GM18502 (cell line): ENCODE measurements around the gene S100A4.
A peak's percentile ranks its signal among the peaks of the same experiment; 100 is the strongest.
"Not testable (repeated sequence)": the region's sequence is repeated elsewhere in the genome, so short reads cannot be mapped to it uniquely, and the experiment has no call there.

Experiments
- ATAC-seq: cut with Tn5 transposase; IDR thresholded peaks from one replicate; pipeline ENCODE4 v1.9.1; 2021; ENCODE audit warnings: mild to moderate bottlenecking; ENCODE audit not compliant: unreplicated experiment, poor library complexity

The S100A4 gene

DNA sequence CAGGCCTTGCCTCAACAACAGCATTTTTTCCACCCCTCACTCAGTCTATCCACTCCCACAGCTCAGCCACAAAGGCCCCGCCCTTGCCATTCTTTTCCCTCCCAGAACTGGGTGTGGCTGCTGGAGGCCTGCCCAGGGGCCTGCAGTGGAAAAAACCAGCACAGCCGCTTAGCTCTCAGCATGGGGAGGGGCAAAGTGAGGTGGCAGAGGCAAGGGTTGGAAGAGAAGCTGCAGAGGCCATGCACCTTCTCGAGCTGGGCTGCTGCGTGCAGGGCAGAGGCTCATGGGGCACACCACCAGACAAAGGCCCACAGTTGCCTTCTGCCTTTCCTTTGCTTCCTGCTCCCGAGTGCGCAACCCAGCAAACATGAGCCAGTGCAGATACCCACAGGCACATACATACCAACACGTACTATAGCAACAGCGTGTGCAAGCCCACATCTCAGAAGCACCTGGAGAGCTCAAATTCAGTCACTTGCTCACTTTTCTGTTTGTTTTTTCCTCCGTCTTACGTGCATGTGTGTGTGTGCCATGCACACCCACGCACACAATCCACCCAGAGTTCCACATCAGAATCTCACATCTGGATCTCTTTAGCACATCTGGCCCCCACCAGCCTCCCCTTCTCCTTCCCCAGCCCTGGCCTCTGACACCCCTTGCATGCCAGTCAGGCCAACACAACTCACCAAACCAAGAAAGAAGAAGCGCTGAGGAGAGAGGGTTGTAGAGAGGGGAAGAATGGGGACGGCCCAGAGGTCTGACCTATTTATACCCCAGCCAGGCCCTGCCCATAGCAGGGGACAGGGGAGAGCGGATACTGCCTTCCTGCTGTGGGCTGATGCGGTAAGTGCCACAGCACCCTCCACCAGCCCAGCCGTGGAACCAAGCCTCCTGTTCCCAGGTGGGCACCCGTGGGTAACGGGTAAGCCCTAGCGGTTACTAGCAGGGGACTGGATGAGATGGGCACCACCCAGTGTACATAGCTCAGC lies at the start of gene S100A4:
S100A4 (minus strand) TSS at position 740 of the 989 bp plus-strand sequence. CDS start 1,012 bp downstream, outside the sequence.
- peak; percentile 70 for ATAC-seq

DNA sequence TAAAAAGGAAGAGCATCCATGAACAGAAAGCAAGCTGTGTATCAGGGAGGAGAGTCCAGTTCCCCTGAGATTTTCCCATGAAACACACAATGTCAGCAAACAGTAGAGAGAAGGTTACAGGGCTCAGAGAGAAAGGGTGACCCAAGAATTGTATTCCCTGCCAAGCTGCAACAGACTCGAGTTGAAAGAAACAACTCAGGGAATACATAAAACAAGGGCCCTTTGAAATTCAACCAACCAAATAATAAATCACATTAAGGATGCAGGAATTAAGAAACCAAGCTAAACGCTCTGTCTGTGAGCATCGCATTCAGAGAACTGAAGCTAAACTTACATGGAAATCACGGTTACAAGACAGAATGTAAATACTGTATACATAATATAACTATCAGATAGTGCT lies 47.1 kb upstream of the S100A4 start:
- ATAC-seq = no peak

DNA sequence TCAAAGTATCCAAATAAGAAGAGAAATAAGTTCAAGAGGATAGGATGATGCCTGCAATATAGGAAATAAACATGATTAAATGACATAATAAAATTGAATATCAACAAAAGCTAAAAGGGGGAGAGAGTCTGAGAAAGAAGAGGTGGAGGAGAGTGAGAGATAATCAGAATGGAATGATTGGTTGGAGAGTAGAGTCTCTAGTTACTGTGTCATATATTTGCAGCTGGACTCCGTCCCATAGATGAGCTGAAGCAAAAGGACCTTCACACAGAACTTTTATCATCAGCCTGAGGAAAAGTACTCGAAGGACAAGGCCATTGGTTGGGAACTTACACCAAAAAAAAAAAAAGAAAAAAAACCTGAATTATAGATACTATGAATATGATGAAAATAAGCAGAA lies 42.9 kb upstream of the S100A4 start:
- ATAC-seq = no peak

DNA sequence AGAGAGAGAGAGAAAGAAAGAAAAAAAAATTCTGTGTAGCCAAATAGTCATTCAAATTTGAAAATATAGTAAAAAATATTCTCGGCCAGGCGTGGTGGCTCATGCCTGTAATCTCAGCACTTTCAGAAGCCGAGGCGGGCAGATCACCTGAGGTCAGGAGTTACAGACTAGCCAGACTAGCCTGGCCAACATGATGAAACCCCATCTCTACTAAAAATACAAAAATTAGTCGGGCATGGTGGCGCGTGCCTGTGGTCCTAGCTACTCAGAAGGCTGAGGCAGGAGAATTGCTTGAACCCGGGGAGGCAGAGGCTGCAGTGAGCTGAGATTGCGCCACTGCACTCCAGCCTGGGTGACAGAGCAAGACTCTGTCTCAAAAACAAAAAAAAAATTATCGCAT lies 42.4 kb upstream of the S100A4 start:
- not testable (repeated sequence) for ATAC-seq

DNA sequence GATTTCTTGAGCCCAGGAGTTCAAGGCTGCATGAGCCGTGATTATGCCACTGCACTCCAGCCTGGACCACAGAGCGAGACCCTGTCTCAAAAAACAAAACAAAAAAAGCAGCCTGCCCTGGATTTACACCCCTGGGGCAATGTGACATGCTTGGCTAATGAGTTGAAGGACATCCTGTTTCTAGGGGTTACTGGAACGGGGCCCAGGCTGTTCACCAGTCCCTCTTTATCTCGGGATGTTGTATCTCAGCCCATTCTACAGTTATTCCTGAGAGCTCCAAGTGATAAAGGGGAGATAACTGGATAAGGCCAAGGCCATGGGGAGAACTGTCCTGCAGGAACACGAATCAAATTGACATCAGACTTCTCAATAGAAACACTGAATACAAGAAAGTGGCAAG lies 41.7 kb upstream of the S100A4 start:
- no peak for ATAC-seq

DNA sequence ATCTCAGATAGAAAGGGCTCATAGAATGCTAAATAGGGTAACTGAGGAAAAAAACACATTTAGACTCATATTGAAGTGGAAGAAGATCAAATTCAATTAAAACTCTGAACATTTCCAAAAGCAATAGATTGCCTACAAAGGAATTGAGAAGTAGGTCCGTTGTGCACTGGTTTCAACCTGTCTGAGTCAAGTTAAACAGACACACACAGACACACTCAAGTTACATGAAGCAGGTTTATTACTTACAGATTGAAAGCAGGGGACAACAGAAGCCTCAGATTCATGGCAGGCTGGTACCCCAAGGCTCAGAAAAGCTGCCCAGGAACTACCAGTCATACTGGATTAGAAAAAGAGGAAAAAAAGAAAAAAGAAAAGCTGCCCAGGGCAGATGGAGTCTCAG lies 40.7 kb upstream of the S100A4 start:
- no peak for ATAC-seq

DNA sequence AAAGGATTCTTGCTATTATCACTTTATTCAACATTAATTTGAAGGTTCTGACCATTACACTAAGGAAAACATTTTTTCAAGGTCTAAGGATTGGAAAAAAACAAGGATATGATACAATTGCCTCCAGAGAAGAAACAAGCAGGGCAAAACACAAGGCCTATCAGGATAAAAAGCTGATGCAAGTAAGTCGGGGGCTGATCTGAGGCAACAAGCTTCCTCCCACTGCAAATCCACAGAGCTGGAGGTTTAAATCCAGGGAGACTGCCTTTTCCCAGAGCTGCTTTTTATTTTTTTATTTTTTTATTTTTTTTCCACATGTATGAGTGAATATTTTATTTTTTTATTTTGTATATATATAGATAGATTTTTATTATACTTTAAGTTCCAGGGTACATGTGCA lies 39.4 kb upstream of the S100A4 start:
- ATAC-seq = no peak

DNA sequence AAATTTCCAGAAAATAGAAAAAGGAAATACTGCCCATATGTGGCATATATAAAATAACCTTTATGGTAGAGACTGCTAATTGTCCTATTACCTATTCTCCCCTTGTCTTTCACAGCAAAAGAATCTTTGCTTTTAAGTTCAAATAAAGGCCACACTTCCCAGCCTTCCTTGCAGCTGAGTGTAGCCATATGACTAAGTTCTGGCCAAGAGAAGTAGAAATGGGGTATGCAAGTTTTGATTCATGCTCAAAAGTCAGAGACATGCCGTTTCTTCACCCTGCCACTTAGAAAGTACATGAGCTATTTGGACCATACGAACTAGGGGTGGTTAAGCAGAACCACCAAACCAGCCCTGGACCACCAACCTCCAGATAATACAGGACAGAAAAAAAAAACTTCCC lies 38.4 kb upstream of the S100A4 start:
- ATAC-seq = no peak

DNA sequence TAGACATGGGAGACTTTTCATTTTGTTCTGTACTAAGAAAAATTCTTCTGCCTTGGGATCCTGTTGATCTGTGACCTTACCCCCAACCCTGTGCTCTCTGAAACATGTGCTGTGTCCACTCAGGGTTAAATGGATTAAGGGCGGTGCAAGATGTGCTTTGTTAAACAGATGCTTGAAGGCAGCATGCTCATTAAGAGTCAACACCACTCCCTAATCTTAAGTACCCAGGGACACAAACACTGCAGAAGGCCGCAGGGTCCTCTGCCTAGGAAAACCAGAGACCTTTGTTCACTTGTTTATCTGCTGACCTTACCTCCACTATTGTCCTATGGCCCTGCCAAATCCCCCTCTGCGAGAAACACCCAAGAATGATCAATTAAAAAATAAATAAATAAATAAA lies 37.9 kb upstream of the S100A4 start:
- not testable (repeated sequence) for ATAC-seq

DNA sequence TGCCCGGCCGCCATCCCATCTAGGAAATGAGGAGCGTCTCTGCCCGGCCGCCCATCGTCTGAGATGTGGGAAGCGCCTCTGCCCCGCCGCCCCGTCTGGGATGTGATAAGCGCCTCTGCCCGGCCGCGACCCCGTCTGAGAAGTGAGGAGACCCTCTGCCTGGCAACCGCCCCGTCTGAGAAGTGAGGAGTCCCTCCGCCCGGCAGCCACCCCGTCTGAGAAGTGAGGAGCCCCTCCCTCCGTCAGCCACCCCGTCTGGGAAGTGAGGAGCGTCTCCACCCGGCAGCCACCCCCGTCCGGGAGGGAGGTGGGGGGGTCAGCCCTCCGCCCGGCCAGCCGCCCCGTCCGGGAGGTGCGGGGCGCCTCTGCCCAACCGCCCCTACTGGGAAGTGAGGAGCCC lies 37.2 kb upstream of the S100A4 start:
- not testable (repeated sequence) for ATAC-seq

DNA sequence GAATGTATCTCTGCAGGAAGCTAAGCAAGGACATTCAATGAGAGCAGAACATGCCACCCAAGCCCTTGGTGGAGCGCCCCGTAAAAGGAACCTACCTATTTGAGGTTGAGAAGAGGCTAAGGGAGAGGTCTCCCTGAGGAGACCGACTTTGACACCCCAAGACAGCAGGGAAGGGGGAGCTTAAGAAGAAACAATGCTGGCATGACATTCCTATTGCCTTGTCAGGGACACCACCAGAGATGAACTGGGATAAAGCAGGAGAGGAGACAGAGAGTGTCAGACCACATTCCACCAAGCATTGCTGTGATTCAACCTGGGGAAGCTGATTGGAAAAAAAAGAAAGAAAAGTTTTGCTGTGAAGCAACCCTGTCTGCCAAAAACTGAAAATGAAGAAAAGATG lies 33.3 kb upstream of the S100A4 start:
- no peak for ATAC-seq

DNA sequence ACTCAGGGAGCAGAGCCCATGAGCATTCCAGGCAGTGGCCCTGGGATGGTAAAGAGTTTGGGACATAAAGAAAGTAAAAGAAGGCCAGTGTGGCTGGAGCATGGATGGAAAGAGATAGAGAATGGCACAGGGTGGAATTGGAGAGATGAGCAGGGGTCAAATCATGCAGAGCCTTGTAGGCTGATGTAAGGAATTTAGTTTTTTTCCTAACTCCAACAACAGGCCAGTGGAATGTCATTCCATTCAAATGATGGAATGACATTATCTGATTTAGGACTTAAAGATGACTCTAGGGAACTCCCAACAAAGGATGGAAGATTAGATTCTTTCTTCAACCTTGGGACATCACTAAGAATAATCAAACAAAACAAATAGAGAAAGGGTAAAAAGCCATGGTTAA lies 32.9 kb upstream of the S100A4 start:
- no peak for ATAC-seq

DNA sequence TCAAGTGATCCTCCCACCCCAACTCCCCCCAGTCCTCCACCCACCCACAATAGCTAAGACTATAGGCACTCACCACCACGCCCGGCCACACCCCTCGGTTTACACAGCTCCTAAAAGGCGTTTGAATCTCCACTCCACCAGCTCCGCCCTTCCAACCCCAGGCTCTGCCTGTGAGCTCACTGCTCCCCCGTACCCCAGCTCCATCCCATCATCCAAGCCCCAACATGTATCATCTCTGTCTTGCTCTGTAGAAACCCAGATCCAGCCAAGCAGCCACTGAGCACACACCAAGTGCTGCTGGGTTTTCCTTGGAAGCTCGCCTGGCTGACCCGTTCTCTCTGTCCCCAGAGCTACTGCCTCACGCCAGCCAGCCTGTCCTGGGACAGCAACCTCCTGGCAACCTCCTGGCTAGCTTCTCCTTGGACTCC lies 32.0 kb upstream of the S100A4 start:
- no peak for ATAC-seq

DNA sequence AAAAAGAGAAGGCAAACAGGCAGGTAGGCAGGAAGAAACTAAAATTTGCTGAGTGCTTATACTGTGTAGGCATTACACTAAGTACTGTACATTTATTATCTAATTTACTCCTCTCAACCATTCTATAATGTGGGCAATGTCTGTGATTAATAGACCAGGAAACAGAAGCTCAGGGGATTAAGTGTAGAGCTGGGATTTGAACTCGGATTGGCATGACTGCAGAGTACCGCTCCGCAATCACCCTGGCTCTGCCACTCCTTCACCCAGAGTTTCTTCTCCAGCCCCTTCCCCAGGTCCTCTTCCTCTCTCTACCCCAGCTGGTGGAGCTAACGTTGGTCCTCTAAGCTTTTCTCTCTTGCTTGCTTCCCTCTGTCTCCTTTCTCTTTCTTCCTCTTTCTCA lies 31.5 kb upstream of the S100A4 start:
- ATAC-seq = no peak

DNA sequence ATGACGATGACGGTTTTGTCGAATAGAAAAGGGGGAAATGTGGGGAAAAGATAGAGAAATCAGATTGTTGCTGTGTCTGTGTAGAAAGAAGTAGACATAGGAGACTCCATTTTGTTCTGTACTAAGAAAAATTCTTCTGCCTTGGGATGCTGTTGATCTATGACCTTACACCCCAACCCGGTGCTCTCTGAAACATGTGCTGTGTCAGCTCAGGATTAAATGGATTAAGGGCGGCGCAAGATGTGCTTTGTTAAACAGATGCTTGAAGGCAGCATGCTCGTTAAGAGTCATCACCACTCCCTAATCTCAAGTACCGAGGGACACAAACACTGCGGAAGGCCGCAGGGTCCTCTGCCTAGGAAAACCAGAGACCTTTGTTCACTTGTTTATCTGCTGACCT lies 29.9 kb upstream of the S100A4 start:
- not testable (repeated sequence) for ATAC-seq

DNA sequence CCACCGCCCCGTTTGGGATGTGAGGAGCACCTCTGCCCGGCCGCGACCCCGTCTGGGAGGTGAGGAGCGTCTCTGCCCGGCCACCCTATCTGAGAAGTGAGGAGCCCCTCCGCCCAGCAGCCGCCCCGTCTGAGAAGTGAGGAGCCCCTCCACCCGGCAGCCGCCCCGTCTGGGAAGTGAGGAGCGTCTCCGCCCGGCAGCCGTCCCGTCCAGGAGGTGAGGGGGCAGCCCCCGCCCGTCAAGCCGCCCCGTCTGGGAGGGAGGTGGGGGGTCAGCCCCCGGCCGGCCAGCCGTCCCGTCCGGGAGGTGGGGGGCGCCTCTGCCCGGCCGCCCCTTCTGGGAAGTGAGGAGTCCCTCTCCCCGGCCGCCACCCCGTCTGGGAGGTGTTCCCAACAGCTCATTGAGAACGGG lies 29.5 kb upstream of the S100A4 start:
- not testable (repeated sequence) for ATAC-seq

DNA sequence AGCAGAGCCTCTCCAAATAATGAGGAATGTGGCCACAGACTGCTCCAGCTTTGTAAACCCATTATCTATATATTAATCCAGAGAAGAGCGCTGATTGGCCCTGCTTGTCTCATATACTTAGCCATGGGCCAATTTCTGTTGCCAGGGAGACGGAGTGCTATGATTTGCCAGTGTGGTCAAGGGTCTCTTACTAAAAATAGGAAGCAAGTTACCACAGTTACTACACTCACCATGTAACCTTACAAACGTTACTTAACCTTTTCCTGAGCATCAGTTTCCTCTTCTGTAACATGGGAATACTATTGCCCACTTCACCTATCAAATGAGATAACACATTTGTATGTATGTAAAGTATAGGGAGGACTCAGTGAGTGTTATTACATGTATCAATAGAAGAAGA lies 27.7 kb upstream of the S100A4 start:
- ATAC-seq = no peak

DNA sequence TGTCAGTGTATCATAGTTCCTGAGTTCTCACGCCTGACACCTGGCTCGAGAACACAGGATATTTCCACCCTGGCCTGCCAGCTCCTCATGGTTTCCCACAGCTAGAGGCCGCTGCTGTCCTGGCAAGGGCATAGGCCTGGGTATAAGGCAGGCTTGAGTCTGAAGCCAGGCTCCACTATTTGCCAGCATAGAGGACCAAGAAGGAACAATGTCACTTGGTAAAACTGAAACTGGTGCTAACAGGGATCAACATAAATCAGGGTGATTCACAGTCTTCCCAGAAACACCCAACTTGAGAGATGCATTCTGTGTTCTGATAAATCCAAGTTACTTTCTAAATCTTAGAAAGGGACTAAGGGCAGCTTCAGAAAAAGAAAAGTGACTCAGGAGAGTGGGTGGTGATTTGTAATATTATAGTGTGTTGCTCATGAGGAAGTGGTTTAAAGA lies 27.0 kb upstream of the S100A4 start:
- ATAC-seq = peak; percentile 54

DNA sequence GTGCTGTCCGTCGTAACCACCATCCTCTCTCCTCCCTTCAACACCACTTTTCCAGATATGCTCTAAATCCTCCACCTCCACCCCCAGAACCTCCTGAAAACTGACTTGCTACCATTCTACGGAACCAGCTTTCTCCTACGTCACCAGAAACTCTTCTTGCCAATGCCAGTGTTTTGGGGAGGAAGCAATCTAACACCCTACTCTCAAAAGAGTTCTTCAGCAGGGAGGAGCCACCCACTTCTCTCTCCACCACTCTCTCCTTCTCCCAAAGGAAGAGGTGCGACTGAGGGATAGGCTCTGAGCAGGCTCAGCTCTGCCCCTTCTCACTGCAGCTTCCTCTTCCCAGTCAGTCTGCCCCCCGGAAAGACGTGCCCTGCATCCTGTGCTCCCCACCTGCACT lies 26.1 kb upstream of the S100A4 start:
- no peak for ATAC-seq

DNA sequence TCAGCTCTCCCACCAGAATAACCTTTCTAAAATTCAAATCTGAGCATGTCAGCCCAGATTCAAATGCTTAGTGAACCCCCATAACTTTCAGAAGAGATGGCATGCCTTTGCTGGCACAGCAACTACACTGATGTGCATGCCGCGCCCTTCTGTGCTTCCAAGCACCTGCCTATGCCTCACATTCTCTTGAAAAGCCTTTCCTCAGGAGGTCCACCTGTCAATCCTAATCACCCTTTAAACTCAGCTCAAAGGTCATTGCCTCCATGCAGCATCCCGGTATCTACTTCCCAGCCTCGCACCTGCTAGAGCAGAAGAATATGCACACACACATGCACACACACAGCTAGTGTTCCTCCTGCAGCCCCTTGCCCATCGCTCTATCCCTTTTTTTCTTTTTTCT lies 25.3 kb upstream of the S100A4 start:
- ATAC-seq = no peak

DNA sequence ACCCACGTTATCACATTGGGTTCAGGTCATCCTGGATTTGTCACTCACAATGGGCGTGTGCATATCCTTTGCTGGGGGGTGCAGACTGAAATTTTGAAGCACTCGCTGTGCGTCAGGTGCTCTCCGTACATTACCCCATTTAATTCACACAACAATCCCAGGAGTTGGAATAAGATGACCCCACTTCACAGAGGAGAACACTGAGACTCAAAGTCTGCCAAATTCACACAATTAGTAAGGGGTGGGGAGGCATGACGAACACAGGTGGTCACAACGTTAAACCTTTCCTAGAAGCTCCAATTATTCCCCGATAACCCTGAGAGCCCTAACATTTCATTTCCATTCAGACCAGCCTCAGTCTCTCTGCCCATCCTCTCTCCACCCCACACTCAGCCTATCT lies 23.9 kb upstream of the S100A4 start:
- no peak for ATAC-seq
